ENCODE measurements around the gene ZNF180. TPM values are rescaled to one million over a fixed set of nuclear protein-coding genes. Genes with fewer than 3 reads are reported as not detected.

ZNF180 gene
- total RNA-seq, 1 donor from 2014 or later: 14.4 TPM

- DNase-seq (no peak), ATAC-seq (ENCODE audit: low read depth) (no peak)
- intact Hi-C loops (cut with micrococcal nuclease): no loop called here
- Mint-ChIP-seq H3K4me1 (no peaks in the 10 kb centered on the region), H3K36me3 (ENCODE audit: low read depth) (no peaks in the 10 kb centered on the region), H3K9me3 (peaks cover 7% of the 10 kb centered on the region), H3K4me3 (no peak overlapping the region), H3K27ac (no peak overlapping the region), H3K27me3 (peaks cover 9% of the 10 kb centered on the region)
- ChIA-PET POLR2A (no interaction called here), CTCF (no interaction called here)
- no peak for TF ChIP-seq CTCF (IDR thresholded peaks at IDR 0.05)
Observed at GRCh38 chr19:44515907-44516306, 15.6 kb upstream of the ZNF180 start.

GRCh38 chr19:44515031-44515430 is 14.7 kb upstream of the ZNF180 start:
- TF ChIP-seq CTCF (IDR thresholded peaks at IDR 0.05): no peak
- intact Hi-C loops (cut with micrococcal nuclease): no loop called here
- ATAC-seq (ENCODE audit: low read depth) (no peak), DNase-seq (no peak)
- Mint-ChIP-seq H3K4me1 (no peaks in the 10 kb centered on the region), H3K4me3 (no peak overlapping the region), H3K36me3 (ENCODE audit: low read depth) (no peaks in the 10 kb centered on the region), H3K27me3 (peaks cover 12% of the 10 kb centered on the region), H3K9me3 (peaks cover 14% of the 10 kb centered on the region), H3K27ac (no peak overlapping the region)
- CTCF ChIA-PET: no interaction called here
- POLR2A ChIA-PET: no interaction called here

- no peak for TF ChIP-seq CTCF (IDR thresholded peaks at IDR 0.05)
- Mint-ChIP-seq H3K4me3 (no peak overlapping the region), H3K27ac (no peak overlapping the region), H3K9me3 (peaks cover 29% of the 10 kb centered on the region), H3K27me3 (peaks cover 23% of the 10 kb centered on the region), H3K36me3 (ENCODE audit: low read depth) (no peaks in the 10 kb centered on the region), H3K4me1 (no peaks in the 10 kb centered on the region)
- intact Hi-C loops (cut with micrococcal nuclease): no loop called here
- CTCF ChIA-PET: no interaction called here
- POLR2A ChIA-PET: no interaction called here
- ATAC-seq (ENCODE audit: low read depth) (no peak), DNase-seq (no peak)
Observed at GRCh38 chr19:44512326-44513298, 12.3 kb upstream of the ZNF180 start.

- intact Hi-C loops (cut with micrococcal nuclease): no loop called here
- Mint-ChIP-seq H3K4me3 (no peak overlapping the region), H3K4me1 (no peaks in the 10 kb centered on the region), H3K9me3 (peaks cover 34% of the 10 kb centered on the region), H3K27me3 (peaks cover 43% of the 10 kb centered on the region), H3K36me3 (ENCODE audit: low read depth) (no peaks in the 10 kb centered on the region), H3K27ac (no peak overlapping the region)
- no peak for TF ChIP-seq CTCF (IDR thresholded peaks at IDR 0.05)
- ChIA-PET CTCF (no interaction called here), POLR2A (no interaction called here)
- DNase-seq: no peak
- ATAC-seq (ENCODE audit: low read depth): no peak
Observed at GRCh38 chr19:44509478-44509877, 9.2 kb upstream of the ZNF180 start.

- ATAC-seq (ENCODE audit: low read depth) (no peak), DNase-seq (no peak)
- TF ChIP-seq CTCF (IDR thresholded peaks at IDR 0.05): no peak
- intact Hi-C loops (cut with micrococcal nuclease): no loop called here
- POLR2A ChIA-PET: interaction anchor here (0.6 to 1.5 kb wide), 11 partner anchors 52 to 967 kb away, joined by 3 to 35 read pairs (median 5); partner anchors contain the start of genes ZNF224, ZNF227, ZNF229 and ZNF234
- Mint-ChIP-seq H3K36me3 (ENCODE audit: low read depth) (peaks cover 52% of the 10 kb centered on the region), H3K9me3 (peaks cover 39% of the 10 kb centered on the region), H3K27me3 (peaks cover 6% of the 10 kb centered on the region), H3K27ac (peak overlapping the region; percentile 86), H3K4me1 (peaks cover 41% of the 10 kb centered on the region), H3K4me3 (peak overlapping the region; percentile 96)
- CTCF ChIA-PET: no interaction called here
Observed at GRCh38 chr19:44499559-44499958, 763 bp downstream of the ZNF180 start.

Measured in activated B cell treated with CpG ODN at 0.5 μM for 24 hours (primary cell).